Measurements from ENCODE around the gene GRID1. TPM values are rescaled to one million over a fixed set of nuclear protein-coding genes. Genes with fewer than 3 reads are reported as not detected.

GRID1 gene
- total and polyA plus RNA-seq, 10 donors, result 0.06 to 0.42 (median 0.15) TPM; not detected in 4

DNA sequence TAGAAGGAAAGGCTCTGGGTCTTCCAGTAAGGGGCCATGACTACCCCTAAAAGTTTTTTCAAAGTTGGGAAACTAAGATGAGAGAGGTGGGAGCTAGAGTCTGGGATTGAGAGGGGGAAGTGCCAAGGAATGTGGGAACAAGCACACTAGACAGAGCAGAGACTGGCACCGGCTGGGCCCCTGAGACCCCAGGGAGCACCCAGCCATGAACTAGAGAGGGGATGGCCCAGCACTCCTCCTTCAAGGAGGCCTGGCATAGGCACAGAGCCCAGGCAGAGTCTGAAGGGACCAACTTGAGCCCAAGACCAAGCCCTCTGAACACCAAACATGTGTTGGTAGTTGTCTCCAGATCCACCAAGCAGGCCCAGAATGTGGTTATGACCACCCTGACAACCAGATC is 119.0 kb downstream of the GRID1 start:
- peaks cover 0 to 22% (median 0%) of the 10 kb centered on the region in 7 donors for H3K27me3 ChIP-seq (replicated peaks in 1 of 7)
- no peaks in the 10 kb centered on the region for H3K36me3 ChIP-seq
- H3K4me1 ChIP-seq, result no peaks in the 10 kb centered on the region
- H3K9me3 ChIP-seq, result peaks cover 0 to 17% (median 11%) of the 10 kb centered on the region in 8 donors
- 90 to 100% (median 92%) methylated on average over 1 of the region's 1 CpG for WGBS, 5 donors
- TF ChIP-seq, protein P1, sequence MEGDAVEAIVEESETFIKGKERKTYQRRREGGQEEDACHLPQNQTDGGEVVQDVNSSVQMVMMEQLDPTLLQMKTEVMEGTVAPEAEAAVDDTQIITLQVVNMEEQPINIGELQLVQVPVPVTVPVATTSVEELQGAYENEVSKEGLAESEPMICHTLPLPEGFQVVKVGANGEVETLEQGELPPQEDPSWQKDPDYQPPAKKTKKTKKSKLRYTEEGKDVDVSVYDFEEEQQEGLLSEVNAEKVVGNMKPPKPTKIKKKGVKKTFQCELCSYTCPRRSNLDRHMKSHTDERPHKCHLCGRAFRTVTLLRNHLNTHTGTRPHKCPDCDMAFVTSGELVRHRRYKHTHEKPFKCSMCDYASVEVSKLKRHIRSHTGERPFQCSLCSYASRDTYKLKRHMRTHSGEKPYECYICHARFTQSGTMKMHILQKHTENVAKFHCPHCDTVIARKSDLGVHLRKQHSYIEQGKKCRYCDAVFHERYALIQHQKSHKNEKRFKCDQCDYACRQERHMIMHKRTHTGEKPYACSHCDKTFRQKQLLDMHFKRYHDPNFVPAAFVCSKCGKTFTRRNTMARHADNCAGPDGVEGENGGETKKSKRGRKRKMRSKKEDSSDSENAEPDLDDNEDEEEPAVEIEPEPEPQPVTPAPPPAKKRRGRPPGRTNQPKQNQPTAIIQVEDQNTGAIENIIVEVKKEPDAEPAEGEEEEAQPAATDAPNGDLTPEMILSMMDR (IDR thresholded peaks at IDR 0.05 in 8 of 11, conservative IDR thresholded peaks at IDR 0.05 in 3 of 11), result no peak
- no peak for TF ChIP-seq POLR2AphosphoS5 (IDR thresholded peaks at IDR 0.05)
- no peak for TF ChIP-seq POLR2A (IDR thresholded peaks at IDR 0.05)
- DNase-seq, result peak; percentile 48
- intact Hi-C loops (cut with DNase I; ENCODE audit: low total_unique reads), result no loop called here
- no peak overlapping the region for H3K27ac ChIP-seq
- H3K4me3 ChIP-seq, result no peak overlapping the region

DNA sequence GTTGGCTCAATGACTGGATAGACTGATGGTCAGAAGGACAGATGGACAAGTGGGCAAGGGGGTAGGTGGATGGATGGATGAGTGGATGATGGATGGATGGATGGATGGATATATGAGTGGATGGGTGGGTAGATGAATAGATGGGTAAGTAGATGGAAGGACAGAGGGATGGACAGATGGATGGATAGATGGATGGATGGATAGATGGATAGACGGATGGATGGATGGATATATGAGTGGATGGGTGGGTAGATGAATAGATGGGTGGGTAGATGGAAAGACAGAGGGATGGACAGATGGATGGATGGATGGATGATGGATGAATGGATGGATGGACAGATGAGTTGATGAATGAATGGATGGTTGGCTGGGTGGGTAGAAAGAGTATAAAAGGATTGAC is 119.5 kb downstream of the GRID1 start:
- Histone ChIP-seq H3K27ac (no peak overlapping the region), H3K27me3 (replicated peaks in 1 of 7) (peaks cover 0 to 22% (median 0%) of the 10 kb centered on the region in 7 donors), H3K9me3 (peaks cover 0 to 17% (median 11%) of the 10 kb centered on the region in 8 donors), H3K4me3 (no peak overlapping the region), H3K36me3 (no peaks in the 10 kb centered on the region), H3K4me1 (no peaks in the 10 kb centered on the region)
- intact Hi-C loops (cut with DNase I; ENCODE audit: low total_unique reads), result no loop called here
- 70 to 82% (median 75%) methylated on average over 1 of the region's 1 CpG for WGBS, 5 donors
- no peak for TF ChIP-seq POLR2AphosphoS5 (IDR thresholded peaks at IDR 0.05)
- TF ChIP-seq, protein P1 (IDR thresholded peaks at IDR 0.05 in 8 of 11, conservative IDR thresholded peaks at IDR 0.05 in 3 of 11), result no peak
- no peak for TF ChIP-seq POLR2A (IDR thresholded peaks at IDR 0.05)
- DNase-seq, result no peak

DNA sequence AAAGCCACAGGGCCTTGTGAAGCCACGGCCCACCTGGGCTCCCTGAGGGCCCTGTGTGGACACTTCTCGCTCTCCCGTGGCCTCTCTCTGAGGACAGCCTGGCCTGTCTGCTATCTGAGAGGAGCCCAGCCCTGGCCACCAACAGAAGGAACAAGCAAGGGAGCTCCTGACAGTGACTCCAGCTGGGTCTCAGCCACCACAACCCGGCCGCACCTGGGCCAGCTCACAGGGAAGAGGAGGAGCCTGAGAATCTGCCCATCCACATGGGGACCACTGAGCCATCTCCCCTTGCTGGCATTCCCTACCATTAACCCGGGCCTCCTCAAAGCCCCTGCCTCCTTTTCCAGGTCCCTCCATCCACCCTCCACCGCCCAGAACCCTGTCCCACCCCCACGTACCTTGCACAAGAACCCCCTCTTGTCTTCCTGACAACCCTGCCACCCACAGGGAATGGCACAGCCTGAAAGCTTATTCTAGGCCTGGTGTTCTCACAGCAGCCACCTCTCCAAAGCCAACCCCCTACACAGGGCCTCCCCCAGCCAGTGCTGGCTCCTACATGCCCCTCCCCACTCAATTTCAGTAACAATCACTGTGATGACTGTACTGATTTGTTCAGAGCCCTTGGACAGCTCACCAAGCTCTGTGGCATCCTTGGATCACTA is 120.2 kb downstream of the GRID1 start:
- no peak for DNase-seq

DNA sequence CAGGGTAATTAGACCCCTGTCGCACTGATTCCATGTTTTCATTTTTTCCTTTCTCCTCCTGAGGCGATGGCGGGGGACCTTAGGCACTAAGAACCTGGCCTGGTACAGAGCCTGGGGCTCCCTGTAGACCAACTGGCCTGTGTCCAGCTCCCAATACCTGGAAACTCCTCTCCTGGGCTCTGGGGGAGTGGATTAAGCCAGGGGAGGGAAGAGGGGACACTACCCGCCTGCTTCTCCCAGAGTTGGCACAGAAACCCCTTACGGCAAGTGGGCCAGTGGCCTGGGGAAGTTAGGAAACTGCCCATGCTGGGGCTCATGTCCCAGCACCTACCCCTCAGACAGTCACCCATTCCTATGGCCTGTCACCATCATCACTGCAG is 121.6 kb downstream of the GRID1 start:
- peaks cover 0 to 22% (median 0%) of the 10 kb centered on the region in 7 donors for H3K27me3 ChIP-seq (replicated peaks in 1 of 7)
- H3K36me3 ChIP-seq, result no peaks in the 10 kb centered on the region
- TF ChIP-seq POLR2AphosphoS5 (IDR thresholded peaks at IDR 0.05) (no peak), POLR2A (IDR thresholded peaks at IDR 0.05) (no peak)
- TF ChIP-seq, protein P1 (IDR thresholded peaks at IDR 0.05 in 8 of 11, conservative IDR thresholded peaks at IDR 0.05 in 3 of 11), result no peak
- intact Hi-C loops (cut with DNase I; ENCODE audit: low total_unique reads), result no loop called here
- no peaks in the 10 kb centered on the region for H3K4me1 ChIP-seq
- no peak overlapping the region for H3K4me3 ChIP-seq
- H3K9me3 ChIP-seq, result peaks cover 0 to 10% (median 5%) of the 10 kb centered on the region in 8 donors
- DNase-seq, result no peak
- no peak overlapping the region for H3K27ac ChIP-seq
- 89 to 99% (median 95%) methylated on average over 4 to 5 of the region's 5 CpGs for WGBS, 5 donors

More for the DNA sequence above, 120.2 kb downstream of the GRID1 start:
- Histone ChIP-seq H3K4me3 (no peak overlapping the region), H3K27ac (no peak overlapping the region), H3K9me3 (peaks cover 0 to 17% (median 11%) of the 10 kb centered on the region in 8 donors), H3K27me3 (replicated peaks in 1 of 7) (peaks cover 0 to 22% (median 0%) of the 10 kb centered on the region in 7 donors), H3K36me3 (no peaks in the 10 kb centered on the region), H3K4me1 (no peaks in the 10 kb centered on the region)
- 68 to 79% (median 71%) methylated on average over 3 to 8 of the region's 8 CpGs for WGBS, 5 donors
- intact Hi-C loops (cut with DNase I; ENCODE audit: low total_unique reads), result no loop called here
- TF ChIP-seq POLR2A (IDR thresholded peaks at IDR 0.05), result no peak
- TF ChIP-seq, protein P1 (IDR thresholded peaks at IDR 0.05 in 8 of 11, conservative IDR thresholded peaks at IDR 0.05 in 3 of 11), result no peak
- TF ChIP-seq POLR2AphosphoS5 (IDR thresholded peaks at IDR 0.05), result no peak
